OCI-LY7 (cell line): ENCODE results near the gene VWA2.

Experiments
- CTCF ChIP-seq: fragments of 200-600 bp; sonication (generic); conservative IDR thresholded peaks from 2 replicates; pipeline ENCODE4 v1.5.1; 2014; ENCODE audit warnings: mild to moderate bottlenecking, antibody characterized with exemption, low read length, moderate library complexity, mixed read lengths
- EZH2phosphoT487 ChIP-seq: fragments of 200-600 bp; sonication (generic); IDR thresholded peaks from 2 replicates; pipeline ENCODE4 v1.6.1; 2018; ENCODE audit warnings: low read depth, borderline replicate concordance, mild to moderate bottlenecking, mixed run types, antibody characterized with exemption, low read length, moderate library complexity, mixed read lengths

GRCh38 chr10:114279289-114279688, 40.2 kb downstream of the VWA2 start:
- TF ChIP-seq CTCF = no peak
- TF ChIP-seq EZH2phosphoT487 = no peak
